Astrocyte of the cerebellum (primary cell): ENCODE results near the gene COX7B2.

Source experiments
- DNase-seq: peaks from one replicate; pipeline ENCODE4 v3.0.0-alpha.2; 2011; ENCODE audit warnings: low read depth
- H3K4me3 ChIP-seq: 2 replicates; pipeline ENCODE4 v1.5.1; 2011; ENCODE audit warnings: mild to moderate bottlenecking, low read depth, low read length, moderate library complexity
- in situ Hi-C: cut with HindIII; loops from 2 replicates; pipeline ENCODE4 v1.10.0; 2017; ENCODE audit warnings: low sequenced_read_pairs
- TF ChIP-seq, protein P1 (sequence below): IDR thresholded peaks from 2 replicates; pipeline ENCODE4 v1.5.1; 2012; ENCODE audit warnings: low read length, low read depth, moderate library complexity, mild to moderate bottlenecking; ENCODE audit errors: missing control alignments

The COX7B2 gene

DNA sequence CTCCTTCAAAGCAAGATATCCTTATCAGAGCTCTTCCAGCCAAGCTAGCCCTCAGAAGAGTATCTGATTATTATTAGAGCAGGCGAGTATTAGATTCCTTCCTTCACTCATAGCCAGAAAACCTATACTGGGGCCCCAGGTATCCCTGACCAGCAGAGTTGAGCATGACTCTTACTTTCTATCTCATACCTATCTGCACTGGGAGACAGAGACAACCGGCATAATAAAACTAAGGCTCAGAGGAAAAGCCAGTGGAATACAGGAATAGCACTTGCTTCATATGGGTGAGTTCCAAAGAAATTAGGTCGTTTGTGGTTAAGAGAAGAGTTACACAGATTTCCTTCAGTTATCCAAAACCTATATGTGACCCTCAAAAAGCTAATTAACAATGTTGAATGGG, 41.8 kb upstream of the COX7B2 start:
- TF ChIP-seq, protein P1, sequence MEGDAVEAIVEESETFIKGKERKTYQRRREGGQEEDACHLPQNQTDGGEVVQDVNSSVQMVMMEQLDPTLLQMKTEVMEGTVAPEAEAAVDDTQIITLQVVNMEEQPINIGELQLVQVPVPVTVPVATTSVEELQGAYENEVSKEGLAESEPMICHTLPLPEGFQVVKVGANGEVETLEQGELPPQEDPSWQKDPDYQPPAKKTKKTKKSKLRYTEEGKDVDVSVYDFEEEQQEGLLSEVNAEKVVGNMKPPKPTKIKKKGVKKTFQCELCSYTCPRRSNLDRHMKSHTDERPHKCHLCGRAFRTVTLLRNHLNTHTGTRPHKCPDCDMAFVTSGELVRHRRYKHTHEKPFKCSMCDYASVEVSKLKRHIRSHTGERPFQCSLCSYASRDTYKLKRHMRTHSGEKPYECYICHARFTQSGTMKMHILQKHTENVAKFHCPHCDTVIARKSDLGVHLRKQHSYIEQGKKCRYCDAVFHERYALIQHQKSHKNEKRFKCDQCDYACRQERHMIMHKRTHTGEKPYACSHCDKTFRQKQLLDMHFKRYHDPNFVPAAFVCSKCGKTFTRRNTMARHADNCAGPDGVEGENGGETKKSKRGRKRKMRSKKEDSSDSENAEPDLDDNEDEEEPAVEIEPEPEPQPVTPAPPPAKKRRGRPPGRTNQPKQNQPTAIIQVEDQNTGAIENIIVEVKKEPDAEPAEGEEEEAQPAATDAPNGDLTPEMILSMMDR, result no peak
- no peak overlapping the region for H3K4me3 ChIP-seq
- in situ Hi-C loops, result no loop called here
- no peak for DNase-seq

DNA sequence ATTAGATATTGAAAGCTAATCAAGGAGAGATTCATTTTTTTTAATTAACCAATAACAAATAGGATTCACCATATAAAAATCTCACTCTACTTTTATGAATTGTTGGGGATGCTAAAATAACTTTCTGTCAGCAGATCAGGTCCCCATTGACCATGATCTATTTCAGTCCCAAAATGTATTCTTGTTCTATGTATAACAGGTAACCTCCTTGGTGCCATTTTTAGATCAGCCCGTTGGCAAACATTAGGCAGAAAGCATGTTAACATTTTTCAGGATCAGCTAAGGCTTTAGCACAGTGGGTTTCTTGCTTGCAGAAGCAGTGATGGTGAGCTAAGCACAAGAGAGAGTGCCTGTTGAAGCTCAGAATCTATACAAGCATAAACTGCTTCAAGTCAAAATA, 40.8 kb upstream of the COX7B2 start:
- TF ChIP-seq, protein P1, result no peak
- DNase-seq, result no peak
- in situ Hi-C loops, result no loop called here
- no peak overlapping the region for H3K4me3 ChIP-seq

DNA sequence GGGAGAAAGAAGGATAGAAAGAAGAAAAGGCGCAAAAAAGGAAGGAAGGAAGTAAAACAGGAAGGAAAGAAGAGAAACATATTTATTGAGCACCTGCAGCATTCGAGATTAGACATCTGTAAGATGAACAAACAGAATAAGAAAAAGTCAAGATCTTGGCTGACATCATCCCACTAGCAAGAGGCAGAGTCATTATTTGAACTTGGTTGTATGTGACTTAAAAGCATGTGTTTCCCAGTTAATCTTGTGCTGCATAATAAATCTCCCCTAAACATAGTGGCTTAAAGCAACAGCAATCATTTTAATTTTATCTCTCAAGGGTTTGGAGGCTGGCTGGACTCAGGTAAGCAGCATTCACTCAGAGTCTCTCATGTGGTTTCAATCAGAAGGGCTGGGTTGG, 38.5 kb upstream of the COX7B2 start:
- TF ChIP-seq, protein P1, result no peak
- in situ Hi-C loops, result no loop called here
- no peak overlapping the region for H3K4me3 ChIP-seq
- DNase-seq, result no peak

DNA sequence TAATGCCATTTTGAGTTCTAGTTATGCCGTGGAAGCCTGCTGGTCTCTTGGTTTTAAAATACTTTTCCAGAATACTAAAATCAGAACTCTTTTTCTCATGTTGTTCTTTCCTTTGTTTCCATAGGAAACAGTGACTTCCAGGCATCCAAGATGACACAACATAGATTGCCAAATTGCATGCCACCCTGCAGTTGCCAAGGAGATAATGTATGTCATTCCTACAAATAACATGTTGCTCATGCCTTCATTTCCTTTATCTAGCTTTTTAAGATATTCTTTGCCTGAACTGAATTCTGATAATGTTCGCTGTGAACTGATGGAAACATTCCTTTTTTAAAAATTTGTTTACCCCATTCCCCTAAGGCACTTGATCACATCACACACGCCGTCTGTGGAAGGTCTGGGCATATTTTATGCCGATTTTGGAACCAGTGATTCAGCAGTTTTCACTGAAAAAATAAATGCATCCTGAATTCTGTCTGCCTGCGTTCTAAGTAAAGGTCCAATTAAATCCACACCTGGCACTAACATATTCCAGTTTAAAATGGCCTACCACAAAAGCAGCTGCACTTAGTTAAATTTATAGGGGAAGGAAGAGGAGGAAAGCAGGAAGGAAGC, 38.0 kb upstream of the COX7B2 start:
- H3K4me3 ChIP-seq, result no peak overlapping the region
- no peak for DNase-seq
- TF ChIP-seq, protein P1, result no peak
- in situ Hi-C loops, result no loop called here

DNA sequence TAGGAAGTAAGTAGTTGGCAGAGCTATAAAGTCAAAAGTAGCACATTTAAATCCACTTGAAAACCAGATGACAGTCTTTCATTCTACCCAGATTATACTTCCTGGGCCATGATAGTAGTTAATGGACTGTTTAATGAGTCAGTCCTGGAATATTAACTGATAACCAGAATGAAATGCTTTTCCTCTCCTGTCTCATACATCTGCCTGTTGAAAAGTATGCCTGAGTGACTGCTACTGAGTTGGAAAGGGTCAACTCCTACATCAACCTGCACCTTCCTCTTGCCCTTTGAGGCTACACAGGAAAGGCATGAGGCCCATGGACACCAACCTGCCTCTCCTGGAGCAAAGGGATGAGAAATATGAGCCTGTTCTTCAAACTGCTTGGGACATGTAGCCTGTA, 36.0 kb upstream of the COX7B2 start:
- no peak overlapping the region for H3K4me3 ChIP-seq
- in situ Hi-C loops, result no loop called here
- no peak for DNase-seq
- TF ChIP-seq, protein P1, result no peak

DNA sequence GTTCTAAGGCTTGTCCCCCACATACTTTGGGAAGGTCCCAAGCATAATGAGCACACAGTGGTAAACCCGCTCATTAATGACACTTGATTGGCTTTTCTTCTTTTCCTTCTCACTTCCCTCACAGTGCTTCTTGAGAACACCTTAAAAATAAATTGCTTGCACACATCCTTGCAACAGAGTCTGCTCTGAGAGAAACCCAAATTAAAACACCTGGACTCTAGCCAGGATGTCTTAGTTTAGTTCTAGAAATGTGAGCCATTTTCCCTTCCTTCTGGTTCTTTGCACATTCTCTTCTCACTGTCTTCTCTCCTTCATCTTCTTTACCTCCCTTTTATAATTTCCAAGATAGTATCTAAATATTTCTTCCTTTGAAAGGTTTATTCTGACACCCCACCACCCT, 35.3 kb upstream of the COX7B2 start:
- no peak for DNase-seq
- TF ChIP-seq, protein P1, result no peak
- no peak overlapping the region for H3K4me3 ChIP-seq
- in situ Hi-C loops, result no loop called here
